IMR-90 (cell line): ENCODE data around the gene GSG1L. TPM values are rescaled to one million over a fixed set of nuclear protein-coding genes. Genes with fewer than 3 reads are reported as not detected.

ENCODE experiments used
- ATAC-seq: fragments of 200-7000 bp; cut with Tn5 transposase; 2 replicates; pipeline ENCODE4 v1.9.1; 2020; ENCODE audit warnings: low read depth, mild to moderate bottlenecking, moderate library complexity
- BruUV-seq: library from RNA; stranded (reverse); fragments of 400-500 nt; replicated peaks from 2 replicates; lab custom pipeline; 2021; lab: Mats Ljungman, UMichigan
- CTCF ChIA-PET: fragments of 300-600 bp; formaldehyde crosslinking; extraction: SDS; loops from one replicate; lab custom pipeline; 2021; ENCODE audit warnings: antibody characterized with exemption; lab: Yijun Ruan, JAX
- POLR2A ChIA-PET: fragments of 300-600 bp; sonication (Branson Sonifier 250); formaldehyde crosslinking; loops from one replicate; lab custom pipeline; 2022; ENCODE audit warnings: antibody characterized with exemption; ENCODE audit not compliant: unreplicated experiment; lab: Charles Lee
- DNase-seq: peaks from one replicate; pipeline ENCODE4 v3.0.0; 2013
- H2AFZ ChIP-seq: replicated peaks from 2 replicates; pipeline ENCODE3; 2013; ENCODE audit warnings: low read length, mild to moderate bottlenecking; ENCODE audit not compliant: poor library complexity
- H2AK5ac ChIP-seq: 2 replicates; pipeline ENCODE4 v1.6.1; 2013; ENCODE audit warnings: low read depth, low read length, inconsistent platforms
- H2AK9ac ChIP-seq: replicated peaks from 2 replicates; pipeline ENCODE3; 2013; ENCODE audit warnings: mild to moderate bottlenecking, low read depth, low read length, moderate library complexity; ENCODE audit not compliant: poor library complexity
- H2BK120ac ChIP-seq: 2 replicates; pipeline ENCODE4 v1.6.1; 2013; ENCODE audit warnings: low read depth, low read length, inconsistent platforms
- H2BK15ac ChIP-seq: 3 replicates; pipeline ENCODE4 v1.6.1; 2013; ENCODE audit warnings: low read depth, low read length, inconsistent platforms
- H2BK20ac ChIP-seq: 2 replicates; pipeline ENCODE4 v1.6.1; 2013; ENCODE audit warnings: low read depth, mild to moderate bottlenecking, inconsistent platforms, low read length, moderate library complexity
- H2BK5ac ChIP-seq: 2 replicates; pipeline ENCODE4 v1.6.1; 2013; ENCODE audit warnings: mild to moderate bottlenecking, low read depth, low read length, inconsistent platforms; ENCODE audit not compliant: poor library complexity, severe bottlenecking
- H3K14ac ChIP-seq: replicated peaks from 2 replicates; pipeline ENCODE4 v1.6.1; 2013; ENCODE audit warnings: low read depth, low read length, inconsistent platforms
- H3K18ac ChIP-seq: 2 replicates; pipeline ENCODE4 v1.6.1; 2013; ENCODE audit warnings: low read depth, low read length, control low read depth
- H3K23ac ChIP-seq: 2 replicates; pipeline ENCODE4 v1.6.1; 2013; ENCODE audit warnings: low read depth, low read length, inconsistent platforms
- H3K27ac ChIP-seq: 2 replicates; pipeline ENCODE4 v1.5.1; 2013; ENCODE audit warnings: mild to moderate bottlenecking, control low read depth, low read length; ENCODE audit not compliant: insufficient read depth
- H3K27me3 ChIP-seq: 2 replicates; pipeline ENCODE4 v1.6.1; 2013; ENCODE audit warnings: low read length; ENCODE audit not compliant: control insufficient read depth, insufficient read depth
- H3K36me3 ChIP-seq: 2 replicates; pipeline ENCODE4 v1.6.1; 2013; ENCODE audit warnings: low read length, mixed read lengths; ENCODE audit not compliant: control insufficient read depth, insufficient read depth
- H3K4ac ChIP-seq: 2 replicates; pipeline ENCODE4 v1.6.1; 2013; ENCODE audit warnings: low read depth, low read length, inconsistent platforms
- H3K4me1 ChIP-seq: 2 replicates; pipeline ENCODE4 v1.6.1; 2013; ENCODE audit warnings: low read length, mixed read lengths; ENCODE audit not compliant: control insufficient read depth, insufficient read depth
- H3K4me2 ChIP-seq: 2 replicates; pipeline ENCODE4 v1.6.1; 2013; ENCODE audit warnings: low read depth, mild to moderate bottlenecking, control low read depth, low read length, moderate library complexity
- H3K4me3 ChIP-seq: 2 replicates; pipeline ENCODE4 v1.5.1; 2013; ENCODE audit warnings: low read depth, mild to moderate bottlenecking, control low read depth, low read length, moderate library complexity; ENCODE audit not compliant: insufficient read depth
- H3K56ac ChIP-seq: 2 replicates; pipeline ENCODE4 v1.6.1; 2013; ENCODE audit warnings: low read length, inconsistent platforms; ENCODE audit not compliant: insufficient read depth; ENCODE audit errors: extremely low read depth
- H3K79me1 ChIP-seq, 2 experiments: 2 replicates each; pipeline ENCODE4 v1.6.1; 2013; ENCODE audit warnings: low read length in 2 of 2, inconsistent platforms in 1 of 2, low read depth in 1 of 2
- H3K9ac ChIP-seq: 2 replicates; pipeline ENCODE4 v1.6.1; 2013; ENCODE audit warnings: low read depth, low read length, control low read depth
- H3K9me1 ChIP-seq: 2 replicates; pipeline ENCODE4 v1.6.1; 2013; ENCODE audit warnings: low read length, inconsistent platforms; ENCODE audit not compliant: insufficient read depth
- H3K9me3 ChIP-seq: 2 replicates; pipeline ENCODE4 v1.6.1; 2013; ENCODE audit warnings: low read length; ENCODE audit not compliant: control insufficient read depth, insufficient read depth
- H4K20me1 ChIP-seq: 2 replicates; pipeline ENCODE4 v1.6.1; 2013; ENCODE audit warnings: low read length, inconsistent platforms; ENCODE audit not compliant: insufficient read depth
- H4K5ac ChIP-seq: 2 replicates; pipeline ENCODE4 v1.6.1; 2013; ENCODE audit warnings: mild to moderate bottlenecking, low read depth, low read length, control low read depth
- H4K8ac ChIP-seq, 2 experiments: 2 replicates each; pipeline ENCODE4 v1.6.1; 2013; ENCODE audit warnings: low read depth in 2 of 2, low read length in 2 of 2, control low read depth in 1 of 2, inconsistent platforms in 1 of 2
- H4K91ac ChIP-seq: 2 replicates; pipeline ENCODE4 v1.6.1; 2013; ENCODE audit warnings: low read depth, low read length, inconsistent platforms; ENCODE audit not compliant: insufficient read depth
- BHLHE40 ChIP-seq: fragments of 150-350 bp; IDR thresholded peaks from 2 replicates; pipeline ENCODE4 v1.6.1; 2016; ENCODE audit warnings: mild to moderate bottlenecking, low read depth, low read length
- CEBPB ChIP-seq: IDR thresholded peaks from 2 replicates; pipeline ENCODE4 v1.6.1; 2012; ENCODE audit warnings: low read depth, low read length, improper control_type of control experiment
- CHD1 ChIP-seq: IDR thresholded peaks from 2 replicates; pipeline ENCODE4 v1.6.1; 2012; ENCODE audit warnings: low read depth, low read length, improper control_type of control experiment
- CTCF ChIP-seq: conservative IDR thresholded peaks from 2 replicates; pipeline ENCODE4 v1.5.1; 2012; ENCODE audit warnings: mild to moderate bottlenecking, low read depth, low read length, improper control_type of control experiment
- ELK1 ChIP-seq: fragments of 150-350 bp; IDR thresholded peaks from 2 replicates; pipeline ENCODE4 v1.6.1; 2016; ENCODE audit warnings: low read depth, mild to moderate bottlenecking, low read length, moderate library complexity, borderline replicate concordance
- FOS ChIP-seq: fragments of 150-350 bp; IDR thresholded peaks from 2 replicates; pipeline ENCODE4 v1.6.1; 2016; ENCODE audit warnings: low read depth, low read length
- MAFK ChIP-seq: IDR thresholded peaks from 2 replicates; pipeline ENCODE4 v1.6.1; 2012; ENCODE audit warnings: low read depth, low read length, improper control_type of control experiment
- MAZ ChIP-seq: IDR thresholded peaks from 2 replicates; pipeline ENCODE4 v1.6.1; 2012; ENCODE audit warnings: low read depth, mild to moderate bottlenecking, low read length, improper control_type of control experiment, moderate library complexity, borderline replicate concordance
- MXI1 ChIP-seq: IDR thresholded peaks from 2 replicates; pipeline ENCODE4 v1.6.1; 2012; ENCODE audit warnings: low read depth, mild to moderate bottlenecking, low read length, moderate library complexity, borderline replicate concordance
- NFE2L2 ChIP-seq: fragments of 150-350 bp; IDR thresholded peaks from 2 replicates; pipeline ENCODE4 v1.6.1; 2016; ENCODE audit warnings: low read depth, mild to moderate bottlenecking, low read length
- POLR2A ChIP-seq: IDR thresholded peaks from 2 replicates; pipeline ENCODE4 v1.6.1; 2012; ENCODE audit warnings: mild to moderate bottlenecking, low read depth, low read length
- RAD21 ChIP-seq: IDR thresholded peaks from 2 replicates; pipeline ENCODE4 v1.6.1; 2012; ENCODE audit warnings: low read length, improper control_type of control experiment
- RCOR1 ChIP-seq: IDR thresholded peaks from 2 replicates; pipeline ENCODE4 v1.6.1; 2012; ENCODE audit warnings: mild to moderate bottlenecking, low read length, improper control_type of control experiment; ENCODE audit not compliant: insufficient replicate concordance
- RFX5 ChIP-seq: IDR thresholded peaks from 2 replicates; pipeline ENCODE4 v1.8.0; 2012; ENCODE audit warnings: low read depth, mild to moderate bottlenecking, low read length, moderate library complexity
- SMC3 ChIP-seq: fragments of 150-350 bp; IDR thresholded peaks from 2 replicates; pipeline ENCODE4 v1.6.1; 2016; ENCODE audit warnings: low read depth, mild to moderate bottlenecking, antibody characterized with exemption, low read length, moderate library complexity
- WGBS, 2 experiments: methylation state at CpG; one replicate each; pipeline versions ENCODE4 v1.1.5 to v1.1.7; 2013; ENCODE audit warnings: missing lambda C conversion rate in 2 of 2; ENCODE audit not compliant: insufficient read length in 1 of 2; ENCODE audit errors: extremely low coverage in 2 of 2; 5-methylcytosine and 5-hydroxymethylcytosine counted together
- dilution Hi-C: fragments of 300-500 bp; cut with HindIII; formaldehyde crosslinking; loops from one replicate; pipeline ENCODE4 v1.14.3; 2018; ENCODE audit warnings: low sequenced_read_pairs; ENCODE audit not compliant: unreplicated experiment
- in situ Hi-C: fragments of 300-500 bp; cut with MboI; formaldehyde crosslinking; loops from 3 replicates; pipeline ENCODE4 v1.14.3; 2019; ENCODE audit warnings: low sequenced_read_pairs, inconsistent platforms, mixed read lengths
- intact Hi-C: fragments of 100-400 bp; cut with micrococcal nuclease; formaldehyde crosslinking; loops from 2 replicates; pipeline ENCODE4 v1.10.0; 2022
- polyA plus RNA-seq, 3 experiments: library from polyadenylated mRNA; depleted of rRNA; stranded (reverse); fragments of >200 nt; gene quantifications; 2 replicates each; pipeline ENCODE4 v1.2.3, GENCODE V29; 2012; ENCODE audit warnings: low replicate concordance in 1 of 3
- total RNA-seq: library from RNA; depleted of rRNA; stranded (reverse); fragments of >200 nt; gene quantifications from 2 replicates; pipeline ENCODE4 v1.2.3, GENCODE V29; 2012
- TF ChIP-seq, protein P1 (sequence below): fragments of 150-350 bp; IDR thresholded peaks from 2 replicates; pipeline ENCODE4 v1.6.1; 2017; ENCODE audit warnings: mild to moderate bottlenecking, antibody characterized with exemption, low read length, low read depth

GSG1L gene
- total and polyA plus RNA-seq, 2 of the 4 experiments (the other 2 are of a cell fraction) = not detected

GRCh38 chr16:27820646-27821345 is 242.7 kb downstream of the GSG1L start:
- H3K9ac ChIP-seq = no peak overlapping the region
- H3K18ac ChIP-seq = no peak overlapping the region
- no peak overlapping the region for H4K91ac ChIP-seq
- H3K27ac ChIP-seq = no peak overlapping the region
- H3K4me2 ChIP-seq = no peak overlapping the region
- in situ Hi-C loops = no loop called here
- H2AFZ ChIP-seq = no peak overlapping the region
- no peak overlapping the region for H3K56ac ChIP-seq
- H3K4me1 ChIP-seq = no peaks in the 10 kb centered on the region
- peaks cover 42% of the 10 kb centered on the region for H3K27me3 ChIP-seq
- no peaks in the 10 kb centered on the region for H4K20me1 ChIP-seq
- no CpG with 5 or more reads among the region's 10 CpGs for WGBS, 2 experiments
- no peak overlapping the region for H2BK5ac ChIP-seq
- no peak overlapping the region for H2AK5ac ChIP-seq
- TF ChIP-seq RFX5 = no peak
- no peak for TF ChIP-seq NFE2L2
- TF ChIP-seq MAZ = no peak
- no peak for TF ChIP-seq CTCF
- no peak for TF ChIP-seq SMC3
- TF ChIP-seq RCOR1 = no peak
- TF ChIP-seq CHD1 = no peak
- TF ChIP-seq RAD21 = no peak
- TF ChIP-seq MAFK = no peak
- no peak for TF ChIP-seq ELK1
- TF ChIP-seq, protein P1, sequence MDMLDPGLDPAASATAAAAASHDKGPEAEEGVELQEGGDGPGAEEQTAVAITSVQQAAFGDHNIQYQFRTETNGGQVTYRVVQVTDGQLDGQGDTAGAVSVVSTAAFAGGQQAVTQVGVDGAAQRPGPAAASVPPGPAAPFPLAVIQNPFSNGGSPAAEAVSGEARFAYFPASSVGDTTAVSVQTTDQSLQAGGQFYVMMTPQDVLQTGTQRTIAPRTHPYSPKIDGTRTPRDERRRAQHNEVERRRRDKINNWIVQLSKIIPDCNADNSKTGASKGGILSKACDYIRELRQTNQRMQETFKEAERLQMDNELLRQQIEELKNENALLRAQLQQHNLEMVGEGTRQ = no peak
- no peak for TF ChIP-seq FOS
- TF ChIP-seq BHLHE40 = no peak
- TF ChIP-seq CEBPB = no peak
- no peak for TF ChIP-seq POLR2A
- TF ChIP-seq MXI1 = no peak
- H2AK9ac ChIP-seq = no peak overlapping the region
- H3K14ac ChIP-seq = no peak overlapping the region
- no peaks in the 10 kb centered on the region for H3K79me1 ChIP-seq
- BruUV-seq = no TSS peak
- no peak overlapping the region for H2BK120ac ChIP-seq
- dilution Hi-C loops = no loop called here
- no peaks in the 10 kb centered on the region for H3K36me3 ChIP-seq
- no peak overlapping the region for H3K4me3 ChIP-seq
- no peak for ATAC-seq
- H4K8ac ChIP-seq = no peak overlapping the region
- ChIA-PET POLR2A (no interaction called here), CTCF (no interaction called here)
- intact Hi-C loops = no loop called here
- H3K23ac ChIP-seq = no peak overlapping the region
- H4K5ac ChIP-seq = no peak overlapping the region
- no peak overlapping the region for H2BK20ac ChIP-seq
- H3K4ac ChIP-seq = no peak overlapping the region
- DNase-seq = no peak
- H2BK15ac ChIP-seq = no peak overlapping the region
- no peaks in the 10 kb centered on the region for H3K9me3 ChIP-seq
- no peaks in the 10 kb centered on the region for H3K9me1 ChIP-seq
